Measurements from ENCODE around the gene INCA1. TPM values are rescaled to one million over a fixed set of nuclear protein-coding genes. Genes with fewer than 3 reads are reported as not detected.

INCA1 gene
- total RNA-seq, 2 donors from 2014 or later, result 1.7 to 2.9 TPM

DNA sequence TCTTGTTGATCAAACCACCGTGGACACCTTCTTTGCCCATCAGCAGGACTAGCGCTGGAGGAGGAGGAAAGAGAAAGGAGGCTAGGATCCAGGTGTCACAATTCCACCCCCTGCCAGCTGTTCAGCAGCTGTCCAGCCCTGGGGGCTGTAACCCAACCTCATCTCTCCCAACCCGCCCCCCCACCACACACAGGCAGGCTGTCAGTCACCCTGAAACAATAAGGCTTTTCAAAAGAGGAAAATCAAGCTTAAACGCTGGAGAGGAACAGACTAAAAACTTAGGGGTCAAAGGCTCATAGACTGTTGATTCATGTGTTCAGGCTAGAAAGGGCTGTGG, 51.4 kb downstream of the INCA1 start:
- H3K4me1 ChIP-seq, result peaks cover 0 to 66% of the 10 kb centered on the region in 2 donors
- peaks cover 40% of the 10 kb centered on the region for H3K36me3 ChIP-seq
- no peaks in the 10 kb centered on the region for H3K27me3 ChIP-seq

DNA sequence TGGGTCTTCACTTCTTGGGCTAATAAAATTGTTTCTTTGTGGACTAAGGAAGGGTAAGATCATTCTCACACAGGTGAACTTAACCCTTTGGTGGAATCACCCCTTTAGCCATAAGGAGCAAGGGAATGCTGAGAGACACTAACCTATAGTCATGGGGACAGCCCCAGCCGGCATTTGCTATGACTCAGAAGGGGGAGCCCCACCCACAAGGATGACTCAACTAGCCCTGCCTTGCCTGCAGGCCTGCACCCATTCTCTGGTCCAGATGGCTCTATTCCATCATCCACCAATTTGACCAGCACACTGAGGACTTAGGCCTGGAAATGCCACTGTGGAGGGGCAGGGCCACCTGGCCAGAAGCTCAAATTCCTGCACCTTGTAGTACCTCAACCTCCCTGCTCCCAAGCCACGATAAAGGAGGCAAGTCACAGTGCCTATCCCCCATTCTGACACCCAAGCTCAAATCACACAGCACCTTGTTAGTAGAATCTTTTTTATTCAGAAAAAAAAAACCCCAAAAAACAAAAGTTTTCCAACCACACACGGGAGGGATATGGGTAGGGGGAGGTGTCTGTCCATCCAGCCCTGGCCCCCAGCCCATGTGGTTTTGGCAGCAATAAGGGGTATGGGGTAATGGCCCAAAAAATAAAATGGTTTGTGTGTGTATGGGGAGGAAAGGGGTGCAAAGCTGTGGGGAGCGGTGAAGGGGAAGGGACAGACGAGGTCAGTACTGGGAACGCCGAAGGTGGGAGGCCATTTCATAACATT, 52.0 kb downstream of the INCA1 start:
- Histone ChIP-seq H3K36me3 (peaks cover 40% of the 10 kb centered on the region), H3K4me1 (peaks cover 0 to 65% of the 10 kb centered on the region in 2 donors), H3K27me3 (no peaks in the 10 kb centered on the region), H3K4me3 (no peak overlapping the region), H3K27ac (peak overlapping the region; percentile 63 to 98), H3K9me3 (no peaks in the 10 kb centered on the region)
- TF ChIP-seq, protein P1, sequence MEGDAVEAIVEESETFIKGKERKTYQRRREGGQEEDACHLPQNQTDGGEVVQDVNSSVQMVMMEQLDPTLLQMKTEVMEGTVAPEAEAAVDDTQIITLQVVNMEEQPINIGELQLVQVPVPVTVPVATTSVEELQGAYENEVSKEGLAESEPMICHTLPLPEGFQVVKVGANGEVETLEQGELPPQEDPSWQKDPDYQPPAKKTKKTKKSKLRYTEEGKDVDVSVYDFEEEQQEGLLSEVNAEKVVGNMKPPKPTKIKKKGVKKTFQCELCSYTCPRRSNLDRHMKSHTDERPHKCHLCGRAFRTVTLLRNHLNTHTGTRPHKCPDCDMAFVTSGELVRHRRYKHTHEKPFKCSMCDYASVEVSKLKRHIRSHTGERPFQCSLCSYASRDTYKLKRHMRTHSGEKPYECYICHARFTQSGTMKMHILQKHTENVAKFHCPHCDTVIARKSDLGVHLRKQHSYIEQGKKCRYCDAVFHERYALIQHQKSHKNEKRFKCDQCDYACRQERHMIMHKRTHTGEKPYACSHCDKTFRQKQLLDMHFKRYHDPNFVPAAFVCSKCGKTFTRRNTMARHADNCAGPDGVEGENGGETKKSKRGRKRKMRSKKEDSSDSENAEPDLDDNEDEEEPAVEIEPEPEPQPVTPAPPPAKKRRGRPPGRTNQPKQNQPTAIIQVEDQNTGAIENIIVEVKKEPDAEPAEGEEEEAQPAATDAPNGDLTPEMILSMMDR (IDR thresholded peaks at IDR 0.05), result no peak
- peak; percentile 93 for DNase-seq (ENCODE audit: low spot score)

More for the DNA sequence above, 51.4 kb downstream of the INCA1 start:
- H3K27ac ChIP-seq, result peak overlapping the region; percentile 63 to 98
- DNase-seq (ENCODE audit: low spot score), result no peak
- H3K9me3 ChIP-seq, result no peaks in the 10 kb centered on the region
- TF ChIP-seq, protein P1 (IDR thresholded peaks at IDR 0.05), result no peak
- H3K4me3 ChIP-seq, result peak overlapping the region in 1 of 2 donors; percentile 89

DNA sequence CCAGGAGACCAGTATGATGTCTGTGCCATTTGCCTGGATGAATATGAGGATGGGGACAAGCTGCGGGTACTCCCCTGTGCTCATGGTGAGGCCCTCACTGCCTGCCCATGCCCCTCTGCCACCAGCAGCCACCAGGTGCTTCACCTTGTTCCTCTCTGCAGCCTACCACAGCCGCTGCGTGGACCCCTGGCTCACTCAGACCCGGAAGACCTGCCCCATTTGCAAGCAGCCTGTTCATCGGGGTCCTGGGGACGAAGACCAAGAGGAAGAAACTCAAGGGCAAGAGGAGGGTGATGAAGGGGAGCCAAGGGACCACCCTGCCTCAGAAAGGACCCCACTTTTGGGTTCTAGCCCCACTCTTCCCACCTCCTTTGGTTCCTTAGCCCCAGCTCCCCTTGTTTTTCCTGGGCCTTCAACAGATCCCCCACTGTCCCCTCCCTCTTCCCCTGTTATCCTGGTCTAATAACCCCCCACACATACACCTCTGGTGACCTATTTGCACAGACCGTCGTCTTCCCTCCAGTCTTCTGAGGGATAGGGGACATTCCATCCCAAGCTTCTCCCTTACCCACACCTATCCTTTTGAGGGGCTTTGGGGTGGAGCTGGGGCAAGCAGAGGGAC, 52.7 kb downstream of the INCA1 start:
- Histone ChIP-seq H3K36me3 (peaks cover 40% of the 10 kb centered on the region), H3K4me3 (no peak overlapping the region)

DNA sequence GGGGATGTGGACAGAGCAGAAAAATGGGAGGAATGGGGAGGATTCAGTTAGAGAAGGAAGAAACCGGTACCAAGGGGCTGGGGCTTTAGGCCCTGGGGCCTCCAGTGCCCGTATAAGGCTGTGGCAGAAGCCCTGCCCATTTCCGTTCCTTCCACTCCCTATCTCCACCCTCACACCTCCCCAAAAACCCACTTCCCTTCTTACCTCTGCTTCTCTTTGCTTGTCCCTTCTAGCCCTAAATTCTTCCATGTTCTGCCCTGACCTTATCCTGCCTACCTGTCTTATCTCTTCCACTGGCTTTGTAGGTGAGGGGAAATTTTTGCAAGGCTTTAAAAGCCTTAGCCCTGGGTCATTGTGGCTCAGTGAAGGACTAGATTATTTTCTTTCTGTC, 53.2 kb downstream of the INCA1 start:
- H3K4me3 ChIP-seq, result no peak overlapping the region

More for the DNA sequence above, 52.7 kb downstream of the INCA1 start:
- no peaks in the 10 kb centered on the region for H3K9me3 ChIP-seq
- H3K27me3 ChIP-seq, result no peaks in the 10 kb centered on the region
- TF ChIP-seq, protein P1 (IDR thresholded peaks at IDR 0.05), result no peak
- peak overlapping the region; percentile 63 to 98 for H3K27ac ChIP-seq
- peaks cover 0 to 61% of the 10 kb centered on the region in 2 donors for H3K4me1 ChIP-seq
- DNase-seq (ENCODE audit: low spot score), result no peak

DNA sequence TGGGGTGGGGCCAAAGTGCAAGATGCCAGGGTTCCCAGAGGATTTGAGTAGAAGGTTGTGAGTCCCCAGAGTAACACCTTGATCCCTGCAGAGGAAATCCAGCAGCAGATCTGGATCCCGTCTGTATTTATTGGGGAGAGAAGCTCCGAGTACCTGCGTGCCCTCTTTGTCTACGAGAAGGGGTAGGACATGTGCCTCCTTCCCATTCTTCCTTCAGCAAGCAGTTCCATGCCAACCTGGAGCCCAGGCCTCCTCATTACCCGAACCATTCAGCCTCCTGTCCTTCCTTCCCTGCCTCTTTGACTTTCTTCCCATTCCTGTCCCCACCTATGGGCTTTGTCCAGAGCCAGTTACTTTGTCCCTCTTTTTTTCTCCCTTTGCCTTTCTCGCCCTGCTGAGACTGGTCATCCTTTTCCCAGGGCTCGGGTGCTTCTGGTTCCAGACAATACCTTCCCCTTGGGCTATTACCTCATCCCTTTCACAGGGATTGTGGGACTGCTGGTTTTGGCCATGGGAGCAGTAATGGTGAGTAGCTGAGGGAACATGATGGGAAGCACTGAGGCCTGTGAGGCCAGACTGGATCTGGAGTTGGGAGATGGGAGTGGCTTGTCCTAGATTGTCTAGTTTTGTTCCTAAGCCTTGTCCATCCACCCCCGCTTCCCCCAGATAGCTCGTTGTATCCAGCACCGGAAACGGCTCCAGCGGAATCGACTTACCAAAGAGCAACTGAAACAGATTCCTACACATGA, 54.4 kb downstream of the INCA1 start:
- H3K4me1 ChIP-seq, result peaks cover 3 to 77% of the 10 kb centered on the region in 2 donors
- TF ChIP-seq, protein P1 (IDR thresholded peaks at IDR 0.05), result no peak
- H3K36me3 ChIP-seq, result peaks cover 47% of the 10 kb centered on the region
- no peaks in the 10 kb centered on the region for H3K27me3 ChIP-seq
- peak overlapping the region in 1 of 2 donors; percentile 0 for H3K27ac ChIP-seq
- H3K9me3 ChIP-seq, result no peaks in the 10 kb centered on the region
- DNase-seq (ENCODE audit: low spot score), result no peak
- H3K4me3 ChIP-seq, result no peak overlapping the region

More for the DNA sequence above, 53.2 kb downstream of the INCA1 start:
- TF ChIP-seq, protein P1 (IDR thresholded peaks at IDR 0.05), result no peak
- Histone ChIP-seq H3K36me3 (peaks cover 40% of the 10 kb centered on the region), H3K9me3 (no peaks in the 10 kb centered on the region), H3K27me3 (no peaks in the 10 kb centered on the region), H3K27ac (no peak overlapping the region), H3K4me1 (peaks cover 3 to 65% of the 10 kb centered on the region in 2 donors)
- no peak for DNase-seq (ENCODE audit: low spot score)

Data from right atrium auricular region (tissue), 2 donors.